Osteocyte (in vitro differentiated cells): ENCODE results near the gene CASP2. TPM values are rescaled to one million over a fixed set of nuclear protein-coding genes. Genes with fewer than 3 reads are reported as not detected.

ENCODE experiments used
- DNase-seq: peaks from one replicate; pipeline ENCODE4 v3.0.0; 2021; ENCODE audit warnings: mixed read lengths; ENCODE audit not compliant: unreplicated experiment; ENCODE audit errors: extremely low spot score
- H3K27ac Mint-ChIP-seq: one replicate; pipeline ENCODE4 v1.8.0; 2021; ENCODE audit warnings: mild to moderate bottlenecking, mixed read lengths; ENCODE audit not compliant: unreplicated experiment
- H3K27me3 Mint-ChIP-seq: one replicate; pipeline ENCODE4 v1.8.0; 2021; ENCODE audit warnings: mixed read lengths; ENCODE audit not compliant: unreplicated experiment
- H3K36me3 Mint-ChIP-seq: one replicate; pipeline ENCODE4 v1.8.0; 2021; ENCODE audit warnings: mixed read lengths; ENCODE audit not compliant: unreplicated experiment
- H3K4me1 Mint-ChIP-seq: one replicate; pipeline ENCODE4 v1.8.0; 2021; ENCODE audit warnings: mixed read lengths; ENCODE audit not compliant: unreplicated experiment
- H3K4me3 Mint-ChIP-seq: one replicate; pipeline ENCODE4 v1.8.0; 2021; ENCODE audit warnings: mild to moderate bottlenecking, moderate library complexity, mixed read lengths; ENCODE audit not compliant: unreplicated experiment
- H3K9me3 Mint-ChIP-seq: one replicate; pipeline ENCODE4 v1.8.0; 2021; ENCODE audit warnings: mixed read lengths; ENCODE audit not compliant: unreplicated experiment
- total RNA-seq: library from RNA; stranded (reverse); gene quantifications from 2 replicates; pipeline ENCODE4 v1.2.1, GENCODE V29; 2021
- TF ChIP-seq, protein P1 (sequence below): fragments of 200-600 bp; sonication (generic); IDR thresholded peaks from 2 replicates; pipeline ENCODE4 v1.5.0; 2021; ENCODE audit warnings: antibody characterized with exemption, mild to moderate bottlenecking, moderate library complexity

Gene CASP2
- total RNA-seq, 1 donor from 2014 or later = 47.5 TPM

DNA sequence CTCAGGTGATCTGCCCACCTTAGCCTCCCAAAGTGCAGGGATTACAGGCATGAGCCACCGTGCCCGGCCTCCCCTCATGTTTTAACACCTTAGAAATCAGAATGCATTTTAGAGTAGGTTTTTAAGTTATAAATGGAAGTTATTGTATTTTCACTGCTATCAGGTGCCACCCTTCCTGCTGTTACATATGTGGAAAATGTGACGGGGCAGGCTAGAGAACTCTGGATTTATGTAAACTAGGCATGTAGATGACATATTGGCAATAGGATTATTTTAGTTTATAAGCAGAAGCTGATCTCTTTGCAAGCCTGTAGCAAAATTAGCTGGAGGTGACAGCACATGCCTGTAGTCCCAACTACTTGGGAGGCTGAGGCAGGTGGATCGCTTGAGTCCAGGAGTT is 2.1 kb downstream of the CASP2 start:
- no peak overlapping the region for H3K27ac Mint-ChIP-seq
- TF ChIP-seq, protein P1, sequence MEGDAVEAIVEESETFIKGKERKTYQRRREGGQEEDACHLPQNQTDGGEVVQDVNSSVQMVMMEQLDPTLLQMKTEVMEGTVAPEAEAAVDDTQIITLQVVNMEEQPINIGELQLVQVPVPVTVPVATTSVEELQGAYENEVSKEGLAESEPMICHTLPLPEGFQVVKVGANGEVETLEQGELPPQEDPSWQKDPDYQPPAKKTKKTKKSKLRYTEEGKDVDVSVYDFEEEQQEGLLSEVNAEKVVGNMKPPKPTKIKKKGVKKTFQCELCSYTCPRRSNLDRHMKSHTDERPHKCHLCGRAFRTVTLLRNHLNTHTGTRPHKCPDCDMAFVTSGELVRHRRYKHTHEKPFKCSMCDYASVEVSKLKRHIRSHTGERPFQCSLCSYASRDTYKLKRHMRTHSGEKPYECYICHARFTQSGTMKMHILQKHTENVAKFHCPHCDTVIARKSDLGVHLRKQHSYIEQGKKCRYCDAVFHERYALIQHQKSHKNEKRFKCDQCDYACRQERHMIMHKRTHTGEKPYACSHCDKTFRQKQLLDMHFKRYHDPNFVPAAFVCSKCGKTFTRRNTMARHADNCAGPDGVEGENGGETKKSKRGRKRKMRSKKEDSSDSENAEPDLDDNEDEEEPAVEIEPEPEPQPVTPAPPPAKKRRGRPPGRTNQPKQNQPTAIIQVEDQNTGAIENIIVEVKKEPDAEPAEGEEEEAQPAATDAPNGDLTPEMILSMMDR = no peak

DNA sequence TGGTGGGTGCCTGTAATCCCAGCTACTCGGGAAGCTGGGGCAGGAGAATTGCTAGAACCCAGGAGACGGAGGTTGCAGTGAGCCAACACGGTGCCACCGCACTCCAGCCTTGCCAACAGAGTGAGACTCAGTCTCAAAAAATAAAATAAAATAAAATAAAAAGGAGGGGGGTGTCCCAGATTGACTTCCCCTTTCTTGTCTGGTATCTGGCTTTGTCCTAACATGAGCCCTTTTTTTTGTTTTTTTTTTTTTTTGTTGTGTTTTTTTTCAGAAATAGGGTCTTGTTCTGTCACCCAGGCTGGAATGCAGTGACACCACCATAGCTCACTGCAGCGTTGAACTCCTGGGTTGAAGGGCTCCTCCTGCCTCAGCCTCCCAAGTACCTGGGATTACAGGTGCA is 4.7 kb downstream of the CASP2 start:
- TF ChIP-seq, protein P1 = no peak
- no peaks in the 10 kb centered on the region for H3K9me3 Mint-ChIP-seq
- no peak for DNase-seq
- H3K27ac Mint-ChIP-seq = no peak overlapping the region
- H3K4me1 Mint-ChIP-seq = peaks cover 40% of the 10 kb centered on the region
- peaks cover 51% of the 10 kb centered on the region for H3K36me3 Mint-ChIP-seq
- no peak overlapping the region for H3K4me3 Mint-ChIP-seq
- H3K27me3 Mint-ChIP-seq = no peaks in the 10 kb centered on the region

More for the DNA sequence above, 2.1 kb downstream of the CASP2 start:
- H3K36me3 Mint-ChIP-seq = peaks cover 31% of the 10 kb centered on the region
- peak overlapping the region; percentile 22 for H3K4me3 Mint-ChIP-seq
- H3K27me3 Mint-ChIP-seq = no peaks in the 10 kb centered on the region
- H3K4me1 Mint-ChIP-seq = peaks cover 32% of the 10 kb centered on the region
- no peaks in the 10 kb centered on the region for H3K9me3 Mint-ChIP-seq
- no peak for DNase-seq

- Mint-ChIP-seq H3K27me3 (no peaks in the 10 kb centered on the region), H3K9me3 (no peaks in the 10 kb centered on the region), H3K27ac (peak overlapping the region; percentile 60), H3K4me1 (peaks cover 21% of the 10 kb centered on the region), H3K4me3 (no peak overlapping the region), H3K36me3 (peaks cover 71% of the 10 kb centered on the region)
- DNase-seq = no peak
- TF ChIP-seq, protein P1 = no peak
These were observed 7.7 kb downstream of the CASP2 start for GRCh38 chr7:143295870-143296269.

- H3K27me3 Mint-ChIP-seq = no peaks in the 10 kb centered on the region
- peak overlapping the region; percentile 15 for H3K27ac Mint-ChIP-seq
- peaks cover 14% of the 10 kb centered on the region for H3K4me1 Mint-ChIP-seq
- no peak for DNase-seq
- H3K36me3 Mint-ChIP-seq = peaks cover 74% of the 10 kb centered on the region
- no peaks in the 10 kb centered on the region for H3K9me3 Mint-ChIP-seq
- no peak overlapping the region for H3K4me3 Mint-ChIP-seq
- TF ChIP-seq, protein P1 = no peak
These were observed 8.5 kb downstream of the CASP2 start for GRCh38 chr7:143296686-143297085.

DNA sequence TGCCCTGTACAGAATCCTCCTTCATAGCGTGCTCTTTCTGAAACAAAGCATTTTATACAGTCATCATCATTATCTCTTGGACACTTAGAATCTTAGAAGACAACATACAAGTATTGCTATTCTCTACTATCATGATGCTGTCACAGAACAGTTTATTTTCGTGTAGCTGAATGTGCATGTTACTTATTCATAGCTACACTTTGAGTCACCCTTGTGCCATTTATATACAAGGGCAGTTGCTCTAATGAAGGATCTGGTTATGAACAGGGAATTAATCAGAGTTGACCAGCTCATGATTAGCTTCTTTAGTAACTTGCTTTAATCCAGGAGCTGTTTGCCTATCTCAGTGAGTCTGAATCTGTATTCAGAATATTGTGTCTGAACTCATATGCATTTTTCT is 11.2 kb downstream of the CASP2 start:
- H3K27ac Mint-ChIP-seq = no peak overlapping the region
- no peaks in the 10 kb centered on the region for H3K9me3 Mint-ChIP-seq
- TF ChIP-seq, protein P1 = no peak
- H3K4me1 Mint-ChIP-seq = peaks cover 14% of the 10 kb centered on the region
- no peaks in the 10 kb centered on the region for H3K27me3 Mint-ChIP-seq
- H3K4me3 Mint-ChIP-seq = no peak overlapping the region
- no peak for DNase-seq
- H3K36me3 Mint-ChIP-seq = peaks cover 75% of the 10 kb centered on the region
